ENCODE data around the gene ROBO3. TPM values are rescaled to one million over a fixed set of nuclear protein-coding genes. Genes with fewer than 3 reads are reported as not detected.

ROBO3 gene
- total RNA-seq, 8 experiments from 2014 or later = 6.3 to 43.6 (median 15.9) TPM

DNA sequence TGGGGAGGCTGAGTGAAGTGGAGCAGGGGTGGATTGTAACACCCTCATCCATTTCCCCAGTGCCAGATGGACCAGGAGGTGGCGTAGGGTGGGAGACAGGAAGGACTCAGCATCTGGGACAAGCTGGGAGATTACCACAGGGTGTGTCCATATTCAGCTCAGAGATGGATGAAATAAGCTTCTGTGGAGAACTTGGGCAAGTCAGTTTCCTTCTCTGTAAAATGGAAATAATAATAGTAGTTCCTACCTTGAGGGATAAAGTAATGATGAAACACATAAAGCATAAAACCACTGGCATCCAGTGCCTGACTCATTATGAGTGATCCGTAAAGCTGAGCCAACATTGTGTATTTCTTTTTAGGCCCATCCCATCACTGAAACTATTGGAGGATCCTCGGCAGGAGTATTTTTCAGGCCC lies 33.0 kb downstream of the ROBO3 start:
- H3K4me1 ChIP-seq (replicated peaks in 1 of 2) = peaks cover 4 to 6% of the 10 kb centered on the region in 2 donors
- in situ Hi-C loops (cut with MboI; ENCODE audit: low pct_unique_long_range_greater_than_20kb in 2 of 9, low sequenced_read_pairs in 9 of 9, unreplicated experiment in 9 of 9) = no loop called here
- H3K4me3 ChIP-seq = no peak overlapping the region
- no peak overlapping the region for H3K27ac ChIP-seq
- peak in 3 of 8 experiments; percentile 39 to 82 (median 57) for ATAC-seq (replicated peaks in 6 of 8)
- WGBS, 10 experiments = 0 to 100% (median 60%) methylated on average over 1 to 3 of the region's 3 CpGs

DNA sequence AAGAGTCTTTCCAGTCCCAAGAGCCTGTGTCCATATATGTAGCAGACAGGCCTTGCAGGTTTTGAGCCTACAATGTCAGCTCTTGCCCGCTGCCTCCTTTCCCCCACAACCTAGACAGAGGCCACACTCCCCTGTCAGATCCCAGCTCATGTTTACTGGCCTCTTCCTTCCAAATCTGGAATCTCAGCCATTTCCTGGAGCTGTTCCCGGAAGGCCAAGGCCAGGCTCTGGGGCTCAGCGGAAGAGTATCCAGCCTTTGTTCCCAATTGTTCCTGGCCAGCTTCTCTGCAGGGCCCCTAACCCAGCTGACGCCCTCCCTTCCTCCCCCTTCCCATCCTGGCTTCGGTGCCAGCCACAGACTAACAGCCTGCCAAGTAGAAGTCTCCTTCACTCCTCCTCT lies 33.5 kb downstream of the ROBO3 start:
- in situ Hi-C loops (cut with MboI; ENCODE audit: low pct_unique_long_range_greater_than_20kb in 2 of 9, low sequenced_read_pairs in 9 of 9, unreplicated experiment in 9 of 9) = no loop called here
- peaks cover 4 to 6% of the 10 kb centered on the region in 2 donors for H3K4me1 ChIP-seq (replicated peaks in 1 of 2)
- peak in 3 of 8 experiments; percentile 1 to 58 (median 31) for ATAC-seq (replicated peaks in 6 of 8)
- H3K27ac ChIP-seq = no peak overlapping the region
- 0 to 100% (median 45%) methylated on average over 1 to 4 of the region's 5 CpGs; no CpG with 5 or more reads in 2 of the 10 experiments for WGBS, 10 experiments
- no peak overlapping the region for H3K4me3 ChIP-seq

DNA sequence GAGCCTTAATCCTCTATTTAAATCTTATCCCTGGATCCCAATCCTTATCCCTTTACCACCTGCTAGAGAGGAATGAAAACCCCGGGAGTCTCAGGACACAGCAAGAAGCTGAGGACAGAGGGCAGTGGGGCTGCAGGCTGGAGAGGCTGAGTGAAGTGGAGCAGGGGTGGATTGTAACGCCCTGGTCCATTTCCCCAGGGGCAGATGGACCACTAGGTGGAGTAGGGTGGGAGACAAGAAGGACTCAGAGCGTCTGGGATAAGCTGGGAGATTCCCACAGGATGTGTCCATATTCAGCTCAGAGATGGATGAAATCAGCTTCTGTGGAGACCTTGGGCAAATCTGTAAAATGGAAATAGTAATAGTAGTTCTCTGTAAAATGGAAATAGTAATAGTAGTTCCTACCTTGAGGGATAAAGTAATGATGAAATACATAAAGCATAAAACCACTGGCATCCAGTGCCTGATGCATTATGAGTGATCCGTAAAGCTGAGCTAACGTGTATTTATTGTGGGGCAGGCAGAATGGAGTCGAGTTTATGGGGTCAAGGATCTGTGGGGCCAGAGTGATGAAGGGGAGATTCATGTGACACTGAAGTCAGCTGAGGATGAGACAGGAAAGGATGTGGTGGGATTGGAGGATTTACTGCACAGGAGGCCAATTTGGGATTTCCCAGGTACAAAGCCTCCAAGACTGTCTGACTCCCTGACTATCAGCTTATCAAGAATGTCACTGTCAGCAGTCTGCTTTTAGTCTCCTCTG lies 34.3 kb downstream of the ROBO3 start:
- Histone ChIP-seq H3K4me1 (replicated peaks in 1 of 2) (peaks cover 4 to 6% of the 10 kb centered on the region in 2 donors), H3K27ac (no peak overlapping the region), H3K4me3 (no peak overlapping the region)
- 10 to 89% (median 60%) methylated on average over 1 to 6 of the region's 6 CpGs; no CpG with 5 or more reads in 1 of the 10 experiments for WGBS, 10 experiments
- in situ Hi-C loops (cut with MboI; ENCODE audit: low pct_unique_long_range_greater_than_20kb in 2 of 9, low sequenced_read_pairs in 9 of 9, unreplicated experiment in 9 of 9) = no loop called here
- ATAC-seq (replicated peaks in 6 of 8) = peak in 1 of 8 experiments; percentile 17

DNA sequence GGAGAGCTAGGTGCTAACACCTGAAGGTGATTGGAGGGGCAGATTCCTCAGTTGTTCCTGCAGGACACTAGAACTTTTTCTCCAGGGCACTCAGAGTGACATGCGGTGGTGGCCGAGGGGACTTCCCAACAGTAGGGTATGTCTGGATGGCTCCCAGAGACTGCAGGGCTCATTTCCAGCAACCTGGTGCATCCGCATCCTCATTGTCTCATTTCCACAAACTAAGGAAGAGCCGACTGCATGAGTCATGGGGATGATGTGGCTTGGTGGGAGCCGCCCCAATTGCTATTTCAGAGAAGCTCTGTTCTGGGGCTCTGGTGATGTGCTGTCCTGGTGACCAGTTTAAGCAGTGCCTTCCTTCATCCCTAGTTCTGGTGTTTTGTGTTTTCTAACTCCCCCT lies 35.2 kb downstream of the ROBO3 start:
- peaks cover 4 to 6% of the 10 kb centered on the region in 2 donors for H3K4me1 ChIP-seq (replicated peaks in 1 of 2)
- WGBS, 10 experiments = 0 to 100% (median 80%) methylated on average over 1 to 4 of the region's 5 CpGs; no CpG with 5 or more reads in 4 of the 10 experiments
- H3K27ac ChIP-seq = no peak overlapping the region
- H3K4me3 ChIP-seq = no peak overlapping the region
- in situ Hi-C loops (cut with MboI; ENCODE audit: low pct_unique_long_range_greater_than_20kb in 2 of 9, low sequenced_read_pairs in 9 of 9, unreplicated experiment in 9 of 9) = no loop called here
- peak; percentile 57 to 87 (median 76) for ATAC-seq (replicated peaks in 6 of 8)

DNA sequence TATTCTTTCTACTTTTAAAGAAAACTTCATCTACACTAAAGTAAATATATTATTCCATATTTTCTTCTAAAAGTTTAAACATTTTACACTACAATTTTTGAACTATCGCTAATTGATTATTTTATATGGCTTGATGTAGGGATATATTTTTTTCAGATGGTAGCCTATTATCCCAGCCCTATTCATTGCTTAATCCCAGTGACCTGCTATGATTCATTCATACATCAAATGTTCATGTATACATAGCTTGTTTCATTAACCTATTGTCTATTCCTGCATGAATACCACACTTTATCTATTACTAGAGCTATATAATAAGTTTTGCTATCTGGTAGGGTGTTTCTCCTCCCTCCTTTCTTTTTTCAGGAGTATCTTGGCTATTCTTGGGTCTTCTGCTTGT lies 37.4 kb downstream of the ROBO3 start:
- 75 to 100% (median 100%) methylated on average over 1 of the region's 1 CpG; no CpG with 5 or more reads in 1 of the 10 experiments for WGBS, 10 experiments
- in situ Hi-C loops (cut with MboI; ENCODE audit: low pct_unique_long_range_greater_than_20kb in 2 of 9, low sequenced_read_pairs in 9 of 9, unreplicated experiment in 9 of 9) = no loop called here
- Histone ChIP-seq H3K27ac (no peak overlapping the region), H3K4me3 (no peak overlapping the region), H3K4me1 (replicated peaks in 1 of 2) (peaks cover 2 to 6% of the 10 kb centered on the region in 2 donors)
- ATAC-seq (replicated peaks in 6 of 8) = no peak

DNA sequence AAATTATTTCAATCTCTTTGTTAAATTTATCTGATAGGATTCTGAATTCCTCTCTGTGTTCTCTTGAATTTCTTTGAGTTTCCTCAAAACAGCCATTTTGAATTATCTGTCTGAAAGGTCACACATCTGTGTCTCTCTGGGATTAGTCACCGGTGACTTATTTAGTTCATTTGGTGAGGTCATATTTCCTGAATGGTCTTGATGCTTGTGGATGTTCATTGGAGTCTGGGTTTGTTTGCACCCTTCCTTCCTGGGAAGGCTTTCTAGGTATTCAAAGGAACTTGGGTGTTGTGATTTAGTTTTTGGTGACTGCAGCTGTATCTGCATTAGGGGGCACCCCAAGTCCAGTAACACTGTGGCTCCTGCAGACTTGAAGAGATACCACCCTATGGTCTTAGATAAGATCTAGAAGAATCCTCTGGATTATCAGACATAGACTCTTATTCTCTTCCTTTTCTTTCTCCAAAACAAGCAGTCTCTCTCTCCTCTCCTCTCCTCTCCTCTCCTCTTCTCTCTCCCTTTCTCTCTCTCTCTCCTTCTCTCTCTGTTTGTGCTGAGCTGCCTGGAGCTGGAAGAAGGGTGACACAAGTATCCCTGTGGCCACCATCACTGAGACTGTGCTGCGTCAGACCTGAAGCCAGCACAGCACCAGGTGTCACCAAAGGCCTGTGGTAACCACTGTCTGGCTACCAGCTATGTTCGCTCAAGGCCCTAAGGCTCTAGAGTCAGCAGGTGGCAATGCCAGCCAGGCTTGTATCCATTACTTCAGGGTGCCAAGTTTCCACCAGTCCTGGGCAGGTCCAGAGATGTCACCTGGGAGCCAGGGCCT lies 50.5 kb downstream of the ROBO3 start:
- ATAC-seq (replicated peaks in 6 of 8) = peak in 2 of 8 experiments; percentile 17 to 19
- 17 to 80% (median 80%) methylated on average over 1 of the region's 3 CpGs; no CpG with 5 or more reads in 4 of the 10 experiments for WGBS, 10 experiments
- no peak overlapping the region for H3K4me3 ChIP-seq
- H3K4me1 ChIP-seq (replicated peaks in 1 of 2) = peaks cover 0 to 10% of the 10 kb centered on the region in 2 donors
- no peak overlapping the region for H3K27ac ChIP-seq
- in situ Hi-C loops (cut with MboI; ENCODE audit: low pct_unique_long_range_greater_than_20kb in 2 of 9, low sequenced_read_pairs in 9 of 9, unreplicated experiment in 9 of 9) = no loop called here

DNA sequence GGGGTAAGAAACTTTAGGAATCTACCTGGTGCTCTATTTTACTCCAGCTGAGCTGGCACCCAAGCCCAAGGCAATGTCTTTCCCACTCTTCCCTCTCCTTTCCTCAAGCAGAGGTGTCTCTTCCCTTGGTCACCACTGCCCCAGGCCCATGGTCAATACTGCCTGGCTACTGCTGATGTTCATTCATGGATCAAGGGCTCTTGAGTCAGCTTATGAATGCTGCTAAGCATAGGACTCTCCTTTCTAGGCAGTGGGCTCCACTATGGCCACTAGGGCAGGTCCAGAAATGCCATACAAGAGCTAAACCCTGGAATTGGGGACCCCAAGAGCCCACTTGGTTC lies 51.1 kb downstream of the ROBO3 start:
- ATAC-seq (replicated peaks in 6 of 8) = no peak
- H3K4me1 ChIP-seq (replicated peaks in 1 of 2) = peaks cover 0 to 10% of the 10 kb centered on the region in 2 donors
- H3K4me3 ChIP-seq = no peak overlapping the region
- in situ Hi-C loops (cut with MboI; ENCODE audit: low pct_unique_long_range_greater_than_20kb in 2 of 9, low sequenced_read_pairs in 9 of 9, unreplicated experiment in 9 of 9) = no loop called here
- H3K27ac ChIP-seq = no peak overlapping the region

DNA sequence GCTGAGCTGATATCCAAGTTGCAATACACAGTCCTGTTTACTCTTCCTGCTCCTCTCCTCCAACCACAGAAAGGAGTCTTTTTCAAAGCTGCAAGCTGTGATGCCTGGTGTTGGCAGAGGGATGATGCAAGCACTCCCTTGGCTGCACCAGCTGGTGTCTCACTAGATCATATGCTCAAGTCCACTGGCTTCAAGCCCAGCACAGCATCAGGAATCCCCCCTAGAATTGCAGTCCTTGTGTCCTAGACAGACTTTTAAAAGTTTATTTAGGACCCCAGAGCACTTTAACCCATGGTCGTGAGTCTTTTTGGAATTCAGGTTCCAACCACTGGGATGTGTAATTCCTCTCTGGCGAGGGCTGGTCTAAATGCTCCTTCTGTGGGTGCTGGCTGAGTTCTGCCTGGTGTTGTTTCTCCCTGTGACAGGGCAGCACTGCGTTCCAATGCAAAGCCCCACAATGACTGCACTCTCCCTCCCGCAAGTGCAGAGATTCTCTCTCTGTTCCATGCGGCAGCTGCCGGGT lies 51.9 kb downstream of the ROBO3 start:
- 50 to 94% (median 79%) methylated on average over 1 to 6 of the region's 6 CpGs; no CpG with 5 or more reads in 1 of the 10 experiments for WGBS, 10 experiments
- Histone ChIP-seq H3K4me3 (no peak overlapping the region), H3K4me1 (replicated peaks in 1 of 2) (peaks cover 0 to 10% of the 10 kb centered on the region in 2 donors), H3K27ac (no peak overlapping the region)
- ATAC-seq (replicated peaks in 6 of 8) = peak in 3 of 8 experiments; percentile 56 to 91 (median 82)
- in situ Hi-C loops (cut with MboI; ENCODE audit: low pct_unique_long_range_greater_than_20kb in 2 of 9, low sequenced_read_pairs in 9 of 9, unreplicated experiment in 9 of 9) = no loop called here

DNA sequence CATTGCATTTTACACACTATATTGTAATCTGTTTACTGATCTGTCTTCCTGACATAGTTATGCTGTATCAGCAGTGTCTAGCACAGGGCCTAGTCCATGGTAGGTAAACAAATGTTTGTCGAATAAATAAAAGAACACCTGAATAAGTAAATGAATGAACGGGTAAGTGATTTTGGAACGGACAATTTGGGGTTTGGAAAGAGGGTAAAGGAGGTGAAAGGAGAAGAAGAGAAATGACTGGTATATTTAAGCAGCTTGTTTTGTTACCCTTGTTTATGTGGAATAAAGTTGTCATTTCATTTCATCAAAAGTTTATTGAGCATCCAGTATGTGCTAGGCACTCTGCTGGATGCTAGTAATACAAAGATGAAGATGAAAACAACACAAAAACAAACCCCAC lies 53.7 kb downstream of the ROBO3 start, which contains the start of gene HEPN1:
HEPN1 (plus strand) TSS at position 301 of the 400 bp plus-strand sequence.
- in situ Hi-C loops (cut with MboI; ENCODE audit: low pct_unique_long_range_greater_than_20kb in 2 of 9, low sequenced_read_pairs in 9 of 9, unreplicated experiment in 9 of 9) = no loop called here
- 69 to 94% (median 87%) methylated on average over 2 to 3 of the region's 3 CpGs for WGBS, 10 experiments
- H3K4me1 ChIP-seq (replicated peaks in 1 of 2) = peaks cover 0 to 10% of the 10 kb centered on the region in 2 donors
- ATAC-seq (replicated peaks in 6 of 8) = no peak
- no peak within 1 kb of the TSS for H3K4me3 ChIP-seq
- H3K27ac ChIP-seq = no peak within 1 kb of the TSS

DNA sequence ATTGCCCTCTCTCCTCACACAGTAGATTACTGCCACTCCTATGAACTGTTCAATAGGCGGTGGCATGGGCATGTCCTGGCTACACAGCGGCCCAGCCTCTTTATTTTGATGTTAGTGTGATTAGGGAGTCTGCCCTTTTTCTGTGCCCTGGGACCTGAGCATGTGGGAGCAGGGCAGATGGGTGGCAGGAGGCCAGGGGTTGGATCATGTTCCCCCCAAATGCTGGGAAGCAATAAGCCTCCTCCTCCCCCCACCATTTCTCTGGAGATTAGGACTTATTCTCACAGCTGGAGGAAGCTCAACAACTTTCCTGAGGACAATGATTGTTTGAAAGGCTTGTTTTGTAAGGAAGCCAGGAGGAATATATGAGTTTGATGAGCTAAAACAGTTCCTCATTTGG lies 54.7 kb downstream of the ROBO3 start:
- peaks cover 0 to 10% of the 10 kb centered on the region in 2 donors for H3K4me1 ChIP-seq (replicated peaks in 1 of 2)
- no peak overlapping the region for H3K4me3 ChIP-seq
- in situ Hi-C loops (cut with MboI; ENCODE audit: low pct_unique_long_range_greater_than_20kb in 2 of 9, low sequenced_read_pairs in 9 of 9, unreplicated experiment in 9 of 9) = no loop called here
- no peak overlapping the region for H3K27ac ChIP-seq
- WGBS, 10 experiments = 83 to 100% (median 100%) methylated on average over 1 of the region's 2 CpGs; no CpG with 5 or more reads in 4 of the 10 experiments
- ATAC-seq (replicated peaks in 6 of 8) = no peak

DNA sequence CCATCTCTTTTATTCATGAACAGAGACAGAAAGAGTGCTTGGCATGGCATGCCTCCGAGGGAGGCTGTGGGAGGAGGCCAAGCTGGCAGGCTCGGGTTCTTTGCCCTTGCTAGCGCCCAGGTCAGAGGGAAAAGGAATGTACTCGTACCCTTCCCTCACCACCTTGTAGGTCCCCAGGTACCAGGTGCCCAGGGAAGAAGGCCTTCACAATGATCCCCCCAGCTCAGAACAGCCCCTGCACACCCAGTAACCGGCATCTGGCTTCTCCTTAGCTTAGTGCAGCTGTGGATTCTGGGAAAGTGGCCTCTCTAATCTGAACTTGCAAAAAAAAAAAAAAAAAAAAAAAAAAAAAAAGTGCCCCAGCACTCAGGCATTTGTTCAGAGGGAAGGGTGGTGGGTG lies 55.1 kb downstream of the ROBO3 start:
- Histone ChIP-seq H3K4me3 (peak overlapping the region in 2 of 5 donors; percentile 23 to 34), H3K27ac (no peak overlapping the region), H3K4me1 (replicated peaks in 1 of 2) (peaks cover 0 to 10% of the 10 kb centered on the region in 2 donors)
- in situ Hi-C loops (cut with MboI; ENCODE audit: low pct_unique_long_range_greater_than_20kb in 2 of 9, low sequenced_read_pairs in 9 of 9, unreplicated experiment in 9 of 9) = no loop called here
- no peak for ATAC-seq (replicated peaks in 6 of 8)
- WGBS, 10 experiments = 80 to 100% (median 96%) methylated on average over 1 to 5 of the region's 5 CpGs; no CpG with 5 or more reads in 4 of the 10 experiments

DNA sequence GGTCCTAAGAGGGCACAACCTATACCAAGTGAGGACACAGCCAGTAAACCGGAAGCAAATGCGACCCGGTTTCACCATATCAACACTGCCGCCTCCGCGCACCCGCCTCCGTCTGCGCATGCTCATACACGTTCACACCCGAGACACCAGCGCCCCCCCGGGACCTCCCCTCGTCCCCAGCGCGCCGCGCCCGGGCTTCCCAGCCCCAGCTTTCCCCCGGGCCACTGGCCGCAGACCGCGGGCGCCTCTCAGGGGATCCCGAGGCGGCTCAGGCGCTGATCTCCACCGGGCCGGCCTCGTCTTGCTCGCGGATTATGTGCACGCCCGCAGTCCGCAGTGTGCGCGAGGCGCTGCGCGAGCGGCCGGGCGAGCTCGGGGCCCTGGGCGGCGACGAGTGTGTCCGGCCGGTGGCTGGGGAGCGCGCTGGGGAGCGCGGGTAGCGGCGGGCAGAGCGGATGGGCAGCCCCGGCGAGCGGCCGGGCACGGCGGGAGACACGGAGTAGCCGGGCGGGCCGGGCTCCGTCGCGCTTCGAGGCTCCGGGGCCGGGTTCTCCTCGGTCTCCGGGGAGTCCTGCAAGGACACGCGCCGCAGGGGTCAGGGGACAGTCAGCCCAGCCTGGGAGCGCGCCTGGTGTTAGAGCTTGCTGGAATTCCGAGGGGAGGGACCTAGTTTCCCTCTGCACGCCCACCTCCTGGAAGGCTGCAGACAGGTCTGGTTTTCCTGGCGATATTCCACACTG lies 55.8 kb downstream of the ROBO3 start:
- Histone ChIP-seq H3K4me1 (replicated peaks in 1 of 2) (peaks cover 0 to 10% of the 10 kb centered on the region in 2 donors), H3K27ac (peak overlapping the region; percentile 25 to 34), H3K4me3 (peak overlapping the region; percentile 23 to 36 (median 33))
- ATAC-seq (replicated peaks in 6 of 8) = peak; percentile 41 to 88 (median 82)
- in situ Hi-C loops (cut with MboI; ENCODE audit: low pct_unique_long_range_greater_than_20kb in 2 of 9, low sequenced_read_pairs in 9 of 9, unreplicated experiment in 9 of 9) = no loop called here
- 0 to 60% (median 5%) methylated on average over 1 to 12 of the region's 82 CpGs; no CpG with 5 or more reads in 7 of the 10 experiments for WGBS, 10 experiments
